ENCODE results near the gene EPS8L2.

- TF ChIP-seq, protein P1, sequence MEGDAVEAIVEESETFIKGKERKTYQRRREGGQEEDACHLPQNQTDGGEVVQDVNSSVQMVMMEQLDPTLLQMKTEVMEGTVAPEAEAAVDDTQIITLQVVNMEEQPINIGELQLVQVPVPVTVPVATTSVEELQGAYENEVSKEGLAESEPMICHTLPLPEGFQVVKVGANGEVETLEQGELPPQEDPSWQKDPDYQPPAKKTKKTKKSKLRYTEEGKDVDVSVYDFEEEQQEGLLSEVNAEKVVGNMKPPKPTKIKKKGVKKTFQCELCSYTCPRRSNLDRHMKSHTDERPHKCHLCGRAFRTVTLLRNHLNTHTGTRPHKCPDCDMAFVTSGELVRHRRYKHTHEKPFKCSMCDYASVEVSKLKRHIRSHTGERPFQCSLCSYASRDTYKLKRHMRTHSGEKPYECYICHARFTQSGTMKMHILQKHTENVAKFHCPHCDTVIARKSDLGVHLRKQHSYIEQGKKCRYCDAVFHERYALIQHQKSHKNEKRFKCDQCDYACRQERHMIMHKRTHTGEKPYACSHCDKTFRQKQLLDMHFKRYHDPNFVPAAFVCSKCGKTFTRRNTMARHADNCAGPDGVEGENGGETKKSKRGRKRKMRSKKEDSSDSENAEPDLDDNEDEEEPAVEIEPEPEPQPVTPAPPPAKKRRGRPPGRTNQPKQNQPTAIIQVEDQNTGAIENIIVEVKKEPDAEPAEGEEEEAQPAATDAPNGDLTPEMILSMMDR (tag by site-specific recombination; IDR thresholded peaks at IDR 0.05), result no peak
- TF ChIP-seq ZNF658 (tag by site-specific recombination; IDR thresholded peaks at IDR 0.05), result no peak
- TF ChIP-seq, protein P2, sequence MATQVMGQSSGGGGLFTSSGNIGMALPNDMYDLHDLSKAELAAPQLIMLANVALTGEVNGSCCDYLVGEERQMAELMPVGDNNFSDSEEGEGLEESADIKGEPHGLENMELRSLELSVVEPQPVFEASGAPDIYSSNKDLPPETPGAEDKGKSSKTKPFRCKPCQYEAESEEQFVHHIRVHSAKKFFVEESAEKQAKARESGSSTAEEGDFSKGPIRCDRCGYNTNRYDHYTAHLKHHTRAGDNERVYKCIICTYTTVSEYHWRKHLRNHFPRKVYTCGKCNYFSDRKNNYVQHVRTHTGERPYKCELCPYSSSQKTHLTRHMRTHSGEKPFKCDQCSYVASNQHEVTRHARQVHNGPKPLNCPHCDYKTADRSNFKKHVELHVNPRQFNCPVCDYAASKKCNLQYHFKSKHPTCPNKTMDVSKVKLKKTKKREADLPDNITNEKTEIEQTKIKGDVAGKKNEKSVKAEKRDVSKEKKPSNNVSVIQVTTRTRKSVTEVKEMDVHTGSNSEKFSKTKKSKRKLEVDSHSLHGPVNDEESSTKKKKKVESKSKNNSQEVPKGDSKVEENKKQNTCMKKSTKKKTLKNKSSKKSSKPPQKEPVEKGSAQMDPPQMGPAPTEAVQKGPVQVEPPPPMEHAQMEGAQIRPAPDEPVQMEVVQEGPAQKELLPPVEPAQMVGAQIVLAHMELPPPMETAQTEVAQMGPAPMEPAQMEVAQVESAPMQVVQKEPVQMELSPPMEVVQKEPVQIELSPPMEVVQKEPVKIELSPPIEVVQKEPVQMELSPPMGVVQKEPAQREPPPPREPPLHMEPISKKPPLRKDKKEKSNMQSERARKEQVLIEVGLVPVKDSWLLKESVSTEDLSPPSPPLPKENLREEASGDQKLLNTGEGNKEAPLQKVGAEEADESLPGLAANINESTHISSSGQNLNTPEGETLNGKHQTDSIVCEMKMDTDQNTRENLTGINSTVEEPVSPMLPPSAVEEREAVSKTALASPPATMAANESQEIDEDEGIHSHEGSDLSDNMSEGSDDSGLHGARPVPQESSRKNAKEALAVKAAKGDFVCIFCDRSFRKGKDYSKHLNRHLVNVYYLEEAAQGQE (tag by site-specific recombination; IDR thresholded peaks at IDR 0.05), result no peak
- no peak for TF ChIP-seq ZNF140 (tag by site-specific recombination; IDR thresholded peaks at IDR 0.05)
- no peak for TF ChIP-seq ZSCAN30 (tag by site-specific recombination; IDR thresholded peaks at IDR 0.05)
- no peak for TF ChIP-seq ZNF629 (tag by site-specific recombination; IDR thresholded peaks at IDR 0.05)
- no peak for TF ChIP-seq SETDB1 (IDR thresholded peaks at IDR 0.05; ENCODE audit: insufficient read length, low read length)
- TF ChIP-seq, protein P3, sequence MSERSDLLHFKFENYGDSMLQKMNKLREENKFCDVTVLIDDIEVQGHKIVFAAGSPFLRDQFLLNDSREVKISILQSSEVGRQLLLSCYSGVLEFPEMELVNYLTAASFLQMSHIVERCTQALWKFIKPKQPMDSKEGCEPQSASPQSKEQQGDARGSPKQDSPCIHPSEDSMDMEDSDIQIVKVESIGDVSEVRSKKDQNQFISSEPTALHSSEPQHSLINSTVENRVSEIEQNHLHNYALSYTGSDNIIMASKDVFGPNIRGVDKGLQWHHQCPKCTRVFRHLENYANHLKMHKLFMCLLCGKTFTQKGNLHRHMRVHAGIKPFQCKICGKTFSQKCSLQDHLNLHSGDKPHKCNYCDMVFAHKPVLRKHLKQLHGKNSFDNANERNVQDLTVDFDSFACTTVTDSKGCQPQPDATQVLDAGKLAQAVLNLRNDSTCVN (tag by site-specific recombination; optimal IDR thresholded peaks at IDR 0.05), result no peak
- no peak for TF ChIP-seq ZNF362 (tag by site-specific recombination; IDR thresholded peaks at IDR 0.05)
- no peak for TF ChIP-seq ZNF785 (tag by site-specific recombination; IDR thresholded peaks at IDR 0.05)
- no peak for TF ChIP-seq BCL11B (tag by site-specific recombination; IDR thresholded peaks at IDR 0.05; ENCODE audit: low read depth)
Observed at GRCh38 chr11:733072-733471, 27.0 kb downstream of the EPS8L2 start.
